GM21528 (cell line): Measurements from ENCODE around the gene BCL2.

Source experiments
- ATAC-seq: cut with Tn5 transposase; IDR thresholded peaks from one replicate; pipeline ENCODE4 v1.9.1; 2021; ENCODE audit warnings: mild to moderate bottlenecking, moderate library complexity; ENCODE audit not compliant: unreplicated experiment, low FRiP score

BCL2 gene

GRCh38 chr18:63149302-63149587, 170.3 kb downstream of the BCL2 start:
- no peak for ATAC-seq

DNA sequence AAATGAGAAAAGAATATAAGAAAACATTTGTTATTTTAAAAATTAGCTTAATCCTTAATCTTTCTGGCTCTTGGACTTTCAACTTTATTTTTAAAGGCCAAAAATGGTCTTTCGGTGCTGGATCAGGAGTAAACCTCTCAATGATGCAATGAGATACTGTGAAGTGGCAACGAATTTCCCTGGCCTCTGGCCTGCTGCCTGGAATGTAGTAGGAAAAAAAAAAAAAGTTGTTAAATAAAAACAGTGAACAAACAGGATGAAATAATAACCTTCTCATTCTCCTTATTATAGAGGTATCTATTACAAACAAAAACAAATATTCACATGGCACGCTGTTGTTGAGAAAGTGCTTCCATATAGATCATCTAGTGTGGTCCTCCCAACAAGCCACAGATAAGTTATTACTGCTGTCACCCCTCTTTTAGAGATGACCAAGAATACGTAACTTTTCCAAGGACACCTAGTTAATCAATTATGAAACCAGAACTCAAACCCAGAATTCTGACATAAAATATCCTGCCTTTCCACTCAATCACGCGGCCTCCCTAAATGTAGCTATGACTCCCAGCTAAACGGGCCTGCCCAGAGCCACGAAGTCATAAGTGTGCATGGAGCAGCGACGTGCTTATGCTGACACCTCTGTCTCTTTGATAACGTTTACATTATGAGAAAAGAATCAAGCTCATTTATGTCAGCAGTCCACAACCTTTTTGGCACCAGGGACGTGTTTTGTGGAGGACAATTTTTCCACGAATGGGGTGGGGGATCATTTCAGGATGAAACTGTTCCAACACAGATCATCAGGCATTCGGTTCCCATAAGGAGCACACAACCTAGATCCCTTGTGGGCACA, 170.9 kb downstream of the BCL2 start:
- ATAC-seq: no peak

DNA sequence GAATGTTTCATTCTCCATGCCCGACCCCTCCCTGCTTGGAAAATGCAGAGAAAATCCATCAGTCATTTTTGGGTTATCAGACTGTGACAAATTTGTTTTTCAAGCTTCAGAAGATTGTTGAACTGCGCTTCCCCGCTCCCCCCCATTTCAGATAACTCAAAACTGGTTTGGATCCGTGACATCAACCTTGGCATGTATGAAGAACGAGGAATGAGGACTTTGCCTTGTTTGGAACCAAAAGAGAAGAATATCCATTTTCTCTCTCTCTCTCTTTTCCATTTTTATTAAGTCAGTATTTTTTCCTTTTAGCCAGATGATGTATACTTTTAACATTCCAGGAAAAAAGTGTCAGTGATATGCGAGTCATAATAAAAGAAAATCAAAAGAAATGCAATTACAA, 171.6 kb downstream of the BCL2 start:
- ATAC-seq: no peak

GRCh38 chr18:63146828-63147409, 172.7 kb downstream of the BCL2 start:
- ATAC-seq: no peak

GRCh38 chr18:63145851-63146555, 173.6 kb downstream of the BCL2 start:
- no peak for ATAC-seq

DNA sequence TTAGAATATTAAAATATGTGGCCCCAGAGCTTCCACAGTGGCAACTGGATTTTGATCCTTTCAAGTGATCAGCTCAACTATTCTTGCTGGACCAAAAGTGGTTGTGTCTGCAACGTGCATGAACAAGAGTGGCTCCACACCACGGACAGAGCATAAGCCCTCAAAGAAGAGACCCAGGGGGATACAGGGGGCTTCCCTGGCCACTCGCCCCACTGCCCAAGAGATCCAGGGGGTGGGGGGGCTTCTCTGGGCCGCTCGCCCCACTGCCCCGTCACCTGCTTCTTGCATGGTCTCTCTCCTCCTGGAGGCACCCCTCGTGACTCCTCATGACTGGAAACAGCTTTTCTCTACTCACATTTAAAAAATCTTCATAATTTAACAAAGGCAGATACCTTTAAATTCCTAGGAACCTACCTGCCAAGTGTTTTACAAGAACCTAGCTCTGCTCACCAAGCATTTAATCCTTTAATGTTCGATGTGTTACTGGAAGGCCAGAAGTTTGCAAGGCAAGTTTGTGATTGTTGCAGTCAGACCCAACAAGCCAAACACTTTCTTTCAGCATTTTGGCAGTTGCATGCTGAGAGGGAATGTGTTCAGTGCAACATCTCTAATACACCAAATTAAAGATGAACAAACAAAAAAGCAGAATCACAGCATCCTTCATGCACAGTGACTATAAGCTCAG, 174.3 kb downstream of the BCL2 start:
- no peak for ATAC-seq

GRCh38 chr18:63144748-63145147, 174.8 kb downstream of the BCL2 start:
- no peak for ATAC-seq

DNA sequence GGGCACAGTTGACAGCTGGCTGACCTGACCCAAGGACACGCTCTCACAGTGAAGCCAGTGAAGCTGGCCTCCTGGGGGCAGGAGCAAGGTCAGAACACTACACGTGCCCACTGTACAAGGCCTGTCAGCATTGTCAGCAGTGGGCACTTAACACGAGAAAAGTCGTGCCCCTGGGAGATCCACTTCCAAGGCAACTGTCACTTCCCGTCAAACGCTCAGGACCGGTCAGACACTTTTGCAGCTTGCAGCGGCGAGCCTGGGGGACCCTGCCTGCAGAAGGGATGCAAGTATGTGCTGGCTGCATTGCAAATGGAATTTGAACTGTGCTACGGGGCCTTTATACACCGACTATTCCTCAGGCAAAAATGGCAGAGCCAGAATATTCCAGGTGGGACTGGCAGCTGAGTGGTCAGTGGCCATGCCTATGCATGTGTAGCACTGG, 176.2 kb downstream of the BCL2 start:
- no peak for ATAC-seq

DNA sequence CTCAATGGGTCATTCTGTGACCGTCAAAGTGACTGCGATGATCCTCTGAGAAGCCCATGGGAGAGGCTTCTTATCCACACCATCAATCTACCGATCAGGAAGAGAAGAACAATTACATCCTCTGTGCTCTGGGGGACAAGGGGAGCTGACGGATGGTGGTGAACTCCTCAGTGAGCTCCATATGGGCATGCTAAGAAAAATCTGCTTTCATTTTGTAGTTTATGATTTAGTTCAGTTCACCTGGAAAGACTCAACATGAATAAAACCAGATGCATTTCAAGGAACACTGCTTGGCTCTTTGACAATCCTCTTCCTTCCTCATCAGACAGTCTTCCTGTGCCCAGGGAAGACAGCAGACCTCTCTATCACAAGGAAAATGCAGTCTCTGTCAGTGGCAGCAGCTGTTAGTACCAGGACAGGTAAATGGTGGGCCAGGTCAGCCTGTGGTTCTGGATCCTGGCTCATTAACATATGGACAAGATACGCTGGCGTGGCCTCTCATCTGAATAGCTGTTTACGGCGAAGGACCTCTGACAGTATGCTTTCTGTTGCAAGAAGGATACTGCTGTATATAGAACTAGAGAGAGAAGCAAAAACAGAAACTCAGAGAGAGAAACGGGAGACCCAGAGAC, 176.9 kb downstream of the BCL2 start:
- no peak for ATAC-seq

DNA sequence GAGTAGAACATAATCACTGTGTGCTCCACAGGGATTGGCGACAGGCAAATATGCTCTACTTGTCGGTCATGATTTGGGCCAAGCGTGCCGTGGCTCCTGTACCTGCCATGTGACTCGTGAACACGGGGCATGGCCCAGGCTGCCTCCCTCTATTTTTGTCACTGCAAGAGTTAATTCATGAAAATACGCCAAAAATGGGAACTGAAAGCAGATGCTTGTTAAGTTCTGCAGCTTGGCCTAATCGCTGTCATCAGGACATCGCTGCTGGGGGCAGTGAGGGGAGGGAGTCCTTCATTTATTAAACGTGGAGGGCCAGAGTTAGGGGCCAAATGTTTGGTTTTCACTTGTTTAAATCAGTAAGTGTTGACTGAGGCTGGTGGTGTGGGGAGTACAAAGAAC, 177.8 kb downstream of the BCL2 start:
- ATAC-seq: peak; percentile 48

DNA sequence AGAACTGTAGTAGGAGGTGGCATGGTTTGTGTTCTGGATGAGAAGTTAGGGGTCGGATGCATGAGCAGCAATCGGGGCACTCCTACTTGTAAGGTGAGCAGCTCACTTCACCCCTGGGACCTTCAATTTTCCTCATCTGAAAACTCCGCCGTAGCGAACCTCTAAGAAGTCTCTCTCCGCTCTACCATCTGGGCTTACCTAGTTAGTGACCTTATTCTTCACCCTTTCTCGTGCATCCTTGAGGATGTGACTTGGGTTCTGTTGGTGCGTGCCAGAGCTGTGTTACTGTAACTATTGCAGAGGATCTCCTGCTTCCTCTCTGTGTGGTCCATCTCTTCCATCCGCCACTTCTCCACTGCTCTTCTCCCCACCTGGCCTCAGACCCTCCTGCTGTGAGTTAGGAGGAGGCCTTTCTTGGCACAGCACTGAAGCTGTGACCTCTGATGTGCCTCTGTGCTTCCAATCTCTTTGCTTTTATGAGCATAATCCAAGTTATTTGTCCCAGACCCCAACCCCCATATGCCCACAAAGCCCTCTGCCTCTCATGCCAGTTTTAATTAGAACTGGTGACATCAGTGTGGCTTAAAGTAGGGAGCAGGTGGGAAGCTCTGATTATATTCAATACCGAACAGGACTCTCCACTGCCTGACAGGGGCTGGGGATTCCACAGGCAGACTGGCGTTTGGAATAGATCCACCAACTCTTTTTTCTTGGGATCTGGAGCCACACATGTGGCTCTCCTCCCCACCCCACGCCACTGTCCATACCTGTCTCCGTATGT, 178.4 kb downstream of the BCL2 start:
- no peak for ATAC-seq

DNA sequence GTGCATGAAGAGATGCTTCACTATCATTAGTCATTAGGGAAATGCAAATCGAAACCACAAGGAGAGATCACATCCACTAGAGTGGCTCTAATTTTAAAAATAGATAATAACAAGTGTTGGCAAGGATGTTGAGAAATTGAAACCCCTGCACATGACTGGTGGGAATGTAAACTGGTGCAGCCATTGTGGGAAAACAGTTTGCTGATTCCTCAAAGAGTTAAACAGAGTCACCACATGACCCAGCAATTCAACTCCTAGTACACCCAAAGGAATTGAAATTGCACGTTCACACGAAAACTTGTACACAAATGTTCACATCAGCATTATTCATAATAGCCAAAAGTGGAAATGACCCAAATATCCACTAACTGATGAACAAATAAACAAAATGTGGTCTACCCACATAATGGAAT, 179.5 kb downstream of the BCL2 start:
- ATAC-seq: no peak

GRCh38 chr18:63138436-63139340, 180.9 kb downstream of the BCL2 start:
- peak; percentile 62 for ATAC-seq

GRCh38 chr18:63137999-63138435, 181.6 kb downstream of the BCL2 start:
- ATAC-seq: peak; percentile 29

- no peak for ATAC-seq
Measured at GRCh38 chr18:63135101-63135500, 184.5 kb downstream of the BCL2 start.

- no peak for ATAC-seq
Measured at GRCh38 chr18:63132819-63133200, 186.8 kb downstream of the BCL2 start.

- no peak for ATAC-seq
Measured at GRCh38 chr18:63131959-63132818, 187.4 kb downstream of the BCL2 start.
